ENCODE data around the gene PTPRN2.

GRCh38 chr7:157863906-157864810 lies 723.5 kb downstream of the PTPRN2 start:
- no peak for TF ChIP-seq HIVEP1 (CRISPR knock-in tag; IDR thresholded peaks at IDR 0.05)
- TF ChIP-seq ASH2L (IDR thresholded peaks at IDR 0.05; ENCODE audit: insufficient read length, low read depth, low read length) = no peak
- no peak for TF ChIP-seq ATF7 (IDR thresholded peaks at IDR 0.05)
- no peak for TF ChIP-seq ATF7 (CRISPR knock-in tag; IDR thresholded peaks at IDR 0.05)
- no peak for TF ChIP-seq MTA1 (CRISPR knock-in tag; IDR thresholded peaks at IDR 0.05; ENCODE audit: borderline replicate concordance)
- no peak for TF ChIP-seq NFE2 (CRISPR knock-in tag; IDR thresholded peaks at IDR 0.05)
- no peak for TF ChIP-seq ZNF354B (CRISPR knock-in tag; IDR thresholded peaks at IDR 0.05)
- TF ChIP-seq EEA1 (CRISPR knock-in tag; IDR thresholded peaks at IDR 0.05; ENCODE audit: borderline replicate concordance) = no peak
- TF ChIP-seq USF2 (IDR thresholded peaks at IDR 0.05; ENCODE audit: low read depth, low read length) = no peak
- TF ChIP-seq USF2 (CRISPR knock-in tag; IDR thresholded peaks at IDR 0.05; ENCODE audit: borderline replicate concordance) = no peak
